Peyer's patch (tissue), 4 donors: ENCODE data around the gene MAML2. TPM values are rescaled to one million over a fixed set of nuclear protein-coding genes. Genes with fewer than 3 reads are reported as not detected.
A peak's percentile ranks its signal among the peaks of the same experiment; 100 is the strongest.

ENCODE experiments used
- DNase-seq, 3 donors: peaks; one replicate each; pipeline ENCODE4 v3.0.0-alpha.2; 2017 to 2019
- H3K27ac ChIP-seq, 4 donors: fragments of 200-600 bp; sonication (generic); one replicate each; pipeline ENCODE4 v1.5.1; 2016 to 2019
- H3K27me3 ChIP-seq, 2 donors: fragments of 200-600 bp; sonication (generic); one replicate each; pipeline ENCODE4 v1.5.1; 2019
- H3K36me3 ChIP-seq, 3 donors: fragments of 200-600 bp; sonication (generic); one replicate each; pipeline ENCODE4 v1.5.1; 2016 to 2019
- H3K4me1 ChIP-seq, 4 donors: fragments of 200-600 bp; sonication (generic); one replicate each; pipeline ENCODE4 v1.5.1; 2016 to 2019
- H3K4me3 ChIP-seq, 4 donors: fragments of 200-600 bp; sonication (generic); 1 replicate in 3 of 4; 2 replicates in 1 of 4; pipeline ENCODE4 v1.5.1; 2016 to 2019; ENCODE audit warnings: mild to moderate bottlenecking in 1 of 4
- H3K9me3 ChIP-seq, 4 donors: fragments of 200-600 bp; sonication (generic); one replicate each; pipeline ENCODE4 v1.5.1; 2016 to 2019; ENCODE audit warnings: mild to moderate bottlenecking in 1 of 4
- POLR2A ChIP-seq, 2 donors: fragments of 450-650 bp; IDR thresholded peaks; one replicate each; pipeline ENCODE4 v1.5.1; 2017; ENCODE audit warnings: antibody characterized with exemption in 2 of 2, mild to moderate bottlenecking in 2 of 2, moderate library complexity in 2 of 2
- total RNA-seq, 4 donors: library from RNA; depleted of rRNA; stranded (reverse); fragments of >200 nt; gene quantifications; one replicate each; pipeline ENCODE4 v1.1.0, GENCODE V29; 2016
- TF ChIP-seq, protein P1 (sequence below), 6 experiments: fragments of 450-650 bp in 4 of 6; fragments of 200-600 bp in 2 of 6; sonication (generic) in 1 of 6; IDR thresholded peaks; one replicate each; pipeline ENCODE4 v1.5.1; 2017 to 2019; ENCODE audit warnings: antibody characterized with exemption in 6 of 6, mild to moderate bottlenecking in 3 of 6, moderate library complexity in 1 of 6

The MAML2 gene
- total RNA-seq, 4 donors from 2014 or later, result 8.4 to 60.2 (median 22.7) TPM

GRCh38 chr11:95991545-95991944 lies 351.4 kb downstream of the MAML2 start:
- no peaks in the 10 kb centered on the region for H3K4me1 ChIP-seq
- H3K36me3 ChIP-seq, result peaks cover 0 to 11% (median 0%) of the 10 kb centered on the region in 3 donors
- no peak for DNase-seq
- peak overlapping the region in 1 of 4 donors; percentile 1 for H3K27ac ChIP-seq
- H3K27me3 ChIP-seq, result no peaks in the 10 kb centered on the region
- H3K9me3 ChIP-seq, result no peaks in the 10 kb centered on the region
- TF ChIP-seq, protein P1, sequence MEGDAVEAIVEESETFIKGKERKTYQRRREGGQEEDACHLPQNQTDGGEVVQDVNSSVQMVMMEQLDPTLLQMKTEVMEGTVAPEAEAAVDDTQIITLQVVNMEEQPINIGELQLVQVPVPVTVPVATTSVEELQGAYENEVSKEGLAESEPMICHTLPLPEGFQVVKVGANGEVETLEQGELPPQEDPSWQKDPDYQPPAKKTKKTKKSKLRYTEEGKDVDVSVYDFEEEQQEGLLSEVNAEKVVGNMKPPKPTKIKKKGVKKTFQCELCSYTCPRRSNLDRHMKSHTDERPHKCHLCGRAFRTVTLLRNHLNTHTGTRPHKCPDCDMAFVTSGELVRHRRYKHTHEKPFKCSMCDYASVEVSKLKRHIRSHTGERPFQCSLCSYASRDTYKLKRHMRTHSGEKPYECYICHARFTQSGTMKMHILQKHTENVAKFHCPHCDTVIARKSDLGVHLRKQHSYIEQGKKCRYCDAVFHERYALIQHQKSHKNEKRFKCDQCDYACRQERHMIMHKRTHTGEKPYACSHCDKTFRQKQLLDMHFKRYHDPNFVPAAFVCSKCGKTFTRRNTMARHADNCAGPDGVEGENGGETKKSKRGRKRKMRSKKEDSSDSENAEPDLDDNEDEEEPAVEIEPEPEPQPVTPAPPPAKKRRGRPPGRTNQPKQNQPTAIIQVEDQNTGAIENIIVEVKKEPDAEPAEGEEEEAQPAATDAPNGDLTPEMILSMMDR (IDR thresholded peaks at IDR 0.05), result no peak
- TF ChIP-seq POLR2A (IDR thresholded peaks at IDR 0.05), result no peak
- no peak overlapping the region for H3K4me3 ChIP-seq

GRCh38 chr11:95991101-95991500 lies 351.9 kb downstream of the MAML2 start:
- Histone ChIP-seq H3K36me3 (peaks cover 0 to 11% (median 0%) of the 10 kb centered on the region in 3 donors), H3K9me3 (no peaks in the 10 kb centered on the region), H3K4me3 (no peak overlapping the region), H3K27me3 (no peaks in the 10 kb centered on the region), H3K4me1 (no peaks in the 10 kb centered on the region), H3K27ac (no peak overlapping the region)
- no peak for TF ChIP-seq POLR2A (IDR thresholded peaks at IDR 0.05)
- TF ChIP-seq, protein P1 (IDR thresholded peaks at IDR 0.05), result no peak
- DNase-seq, result no peak

- H3K9me3 ChIP-seq, result no peaks in the 10 kb centered on the region
- no peaks in the 10 kb centered on the region for H3K4me1 ChIP-seq
- no peaks in the 10 kb centered on the region for H3K27me3 ChIP-seq
- H3K27ac ChIP-seq, result no peak overlapping the region
- no peak overlapping the region for H3K4me3 ChIP-seq
- H3K36me3 ChIP-seq, result peaks cover 0 to 11% (median 0%) of the 10 kb centered on the region in 3 donors
- no peak for TF ChIP-seq POLR2A (IDR thresholded peaks at IDR 0.05)
- TF ChIP-seq, protein P1 (IDR thresholded peaks at IDR 0.05), result no peak
- DNase-seq, result no peak
These were observed 353.2 kb downstream of the MAML2 start for GRCh38 chr11:95989780-95990179.

GRCh38 chr11:95989076-95989605 lies 353.9 kb downstream of the MAML2 start:
- TF ChIP-seq, protein P1 (IDR thresholded peaks at IDR 0.05), result no peak
- TF ChIP-seq POLR2A (IDR thresholded peaks at IDR 0.05), result no peak
- DNase-seq, result no peak
- Histone ChIP-seq H3K4me3 (no peak overlapping the region), H3K9me3 (no peaks in the 10 kb centered on the region), H3K4me1 (no peaks in the 10 kb centered on the region), H3K27ac (no peak overlapping the region), H3K27me3 (no peaks in the 10 kb centered on the region), H3K36me3 (peaks cover 0 to 11% (median 0%) of the 10 kb centered on the region in 3 donors)

DNA sequence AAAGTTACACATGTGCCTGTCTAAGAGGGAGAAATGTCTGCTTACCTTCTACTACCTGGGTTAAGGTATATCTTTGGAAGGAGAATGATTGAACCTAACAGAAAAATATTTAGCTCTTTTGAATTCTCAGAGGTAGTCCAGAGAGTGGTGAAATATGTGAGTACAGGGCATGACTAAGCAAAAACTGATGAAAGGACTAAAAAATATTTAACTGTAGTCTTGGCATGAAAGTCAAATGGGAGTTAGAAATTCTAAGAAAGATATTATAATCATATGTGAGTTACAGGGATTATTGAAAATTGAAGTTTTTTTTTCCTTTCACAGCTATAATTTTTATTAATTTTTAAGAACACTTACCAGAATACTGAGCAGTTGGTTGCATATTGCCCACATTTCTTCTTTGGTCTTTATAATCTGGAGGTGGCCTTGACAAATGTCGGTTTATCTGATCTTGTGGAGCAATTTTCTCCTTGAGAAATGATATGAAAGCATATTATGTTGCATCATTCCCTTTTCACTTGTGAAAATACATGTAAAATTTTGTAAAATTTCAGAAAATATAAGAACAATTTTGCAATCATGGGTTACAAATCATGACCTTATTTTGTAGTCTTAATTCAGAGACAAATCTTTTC lies 357.7 kb downstream of the MAML2 start:
- H3K4me3 ChIP-seq, result no peak overlapping the region
- no peaks in the 10 kb centered on the region for H3K27me3 ChIP-seq
- no peak for DNase-seq
- TF ChIP-seq POLR2A (IDR thresholded peaks at IDR 0.05), result no peak
- TF ChIP-seq, protein P1 (IDR thresholded peaks at IDR 0.05), result no peak
- peaks cover 0 to 16% (median 0%) of the 10 kb centered on the region in 3 donors for H3K36me3 ChIP-seq
- H3K9me3 ChIP-seq, result no peaks in the 10 kb centered on the region
- H3K27ac ChIP-seq, result no peak overlapping the region
- H3K4me1 ChIP-seq, result no peaks in the 10 kb centered on the region
